SHP77 treated with DMSO at 0.1 percent for 48 hours (cell line): ENCODE results near the gene FANCI.

Source experiments
- DNase-seq: peaks from one replicate; lab custom pipeline; 2025; lab: John Stamatoyannopoulos, UW

FANCI gene

GRCh38 chr15:89333011-89333860, 89.5 kb downstream of the FANCI start:
- no peak for DNase-seq

GRCh38 chr15:89333959-89334509, 90.3 kb downstream of the FANCI start:
- no peak for DNase-seq

GRCh38 chr15:89334510-89335297, 90.9 kb downstream of the FANCI start, which contains the start of gene POLG:
Gene POLG, minus strand, starts transcription at chr15:89334824. Its CDS starts 1,070 bp downstream, at chr15:89333754.
- peak; percentile 93 for DNase-seq

- no peak for DNase-seq
These were observed 91.7 kb downstream of the FANCI start for GRCh38 chr15:89335298-89336041.

GRCh38 chr15:89338036-89338435, 94.3 kb downstream of the FANCI start:
- DNase-seq: no peak

GRCh38 chr15:89340573-89340972, 96.8 kb downstream of the FANCI start:
- no peak for DNase-seq

GRCh38 chr15:89341316-89342005, 97.7 kb downstream of the FANCI start:
- no peak for DNase-seq

GRCh38 chr15:89342840-89343239, 99.1 kb downstream of the FANCI start:
- DNase-seq: no peak

GRCh38 chr15:89345248-89345647, 101.5 kb downstream of the FANCI start:
- DNase-seq: no peak

GRCh38 chr15:89346516-89347231, 102.9 kb downstream of the FANCI start:
- DNase-seq: no peak

- no peak for DNase-seq
These were observed 105.4 kb downstream of the FANCI start for GRCh38 chr15:89349206-89349558.

- no peak for DNase-seq
These were observed 108.7 kb downstream of the FANCI start for GRCh38 chr15:89352476-89352875.

GRCh38 chr15:89353991-89354390, 110.2 kb downstream of the FANCI start:
- no peak for DNase-seq

- no peak for DNase-seq
These were observed 113.0 kb downstream of the FANCI start for GRCh38 chr15:89356634-89357298.

GRCh38 chr15:89358435-89358754, 114.6 kb downstream of the FANCI start:
- DNase-seq: no peak

- peak; percentile 31 for DNase-seq
These were observed 115.1 kb downstream of the FANCI start for GRCh38 chr15:89358755-89359439.

- DNase-seq: no peak
These were observed 115.9 kb downstream of the FANCI start for GRCh38 chr15:89359471-89360293.

- DNase-seq: no peak
These were observed 116.7 kb downstream of the FANCI start for GRCh38 chr15:89360294-89360971.
